Stimulated activated CD8-positive, alpha-beta memory T cell treated with anti-CD3 and anti-CD28 coated beads, Interleukin-7, amount 100 ng/mL, for 4 hours (primary cell): ENCODE results near the gene INSL3.
"Not testable (repeated sequence)": the region's sequence is repeated elsewhere in the genome, so short reads cannot be mapped to it uniquely, and the experiment has no call there.

Experiments used
- DNase-seq, 2 donors: peaks; one replicate each; pipeline ENCODE4 v3.0.0-alpha.2; 2020; ENCODE audit warnings: low read depth in 2 of 2

INSL3 gene

GRCh38 chr19:17812099-17812498, 9.2 kb downstream of the INSL3 start:
- no peak for DNase-seq

- no peak for DNase-seq
Measured at GRCh38 chr19:17811681-17812080, 9.6 kb downstream of the INSL3 start.

GRCh38 chr19:17811103-17811502, 10.2 kb downstream of the INSL3 start:
- no peak for DNase-seq

DNA sequence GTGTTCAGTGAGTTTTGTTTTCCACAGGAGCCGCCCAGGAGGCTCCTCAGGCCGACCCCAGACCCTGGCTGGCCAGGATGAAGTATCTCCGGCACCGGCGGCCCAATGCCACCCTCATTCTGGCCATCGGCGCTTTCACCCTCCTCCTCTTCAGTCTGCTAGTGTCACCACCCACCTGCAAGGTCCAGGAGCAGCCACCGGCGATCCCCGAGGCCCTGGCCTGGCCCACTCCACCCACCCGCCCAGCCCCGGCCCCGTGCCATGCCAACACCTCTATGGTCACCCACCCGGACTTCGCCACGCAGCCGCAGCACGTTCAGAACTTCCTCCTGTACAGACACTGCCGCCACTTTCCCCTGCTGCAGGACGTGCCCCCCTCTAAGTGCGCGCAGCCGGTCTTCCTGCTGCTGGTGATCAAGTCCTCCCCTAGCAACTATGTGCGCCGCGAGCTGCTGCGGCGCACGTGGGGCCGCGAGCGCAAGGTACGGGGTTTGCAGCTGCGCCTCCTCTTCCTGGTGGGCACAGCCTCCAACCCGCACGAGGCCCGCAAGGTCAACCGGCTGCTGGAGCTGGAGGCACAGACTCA, 13.5 kb downstream of the INSL3 start:
- DNase-seq, result no peak

GRCh38 chr19:17806945-17807344, 14.4 kb downstream of the INSL3 start:
- DNase-seq, result no peak

DNA sequence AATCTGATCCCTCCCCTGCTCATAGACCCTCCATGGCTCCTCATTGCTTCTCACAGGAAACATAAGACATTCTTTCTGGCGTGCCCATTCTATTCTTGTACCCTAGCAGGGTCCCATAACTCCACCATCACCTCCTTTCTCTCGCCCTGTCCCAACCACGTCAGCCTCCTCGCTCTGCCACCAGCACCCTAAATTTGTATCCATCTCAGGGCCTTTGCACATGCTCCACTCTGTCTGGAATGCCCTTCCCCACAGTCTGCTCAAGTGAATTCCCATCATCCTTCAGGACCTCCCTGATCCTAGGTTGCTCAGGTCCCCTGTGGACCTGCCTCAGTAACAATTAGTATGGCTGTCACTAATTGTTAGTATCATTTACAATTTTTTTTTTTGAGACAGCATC, 15.9 kb downstream of the INSL3 start:
- DNase-seq, result no peak

DNA sequence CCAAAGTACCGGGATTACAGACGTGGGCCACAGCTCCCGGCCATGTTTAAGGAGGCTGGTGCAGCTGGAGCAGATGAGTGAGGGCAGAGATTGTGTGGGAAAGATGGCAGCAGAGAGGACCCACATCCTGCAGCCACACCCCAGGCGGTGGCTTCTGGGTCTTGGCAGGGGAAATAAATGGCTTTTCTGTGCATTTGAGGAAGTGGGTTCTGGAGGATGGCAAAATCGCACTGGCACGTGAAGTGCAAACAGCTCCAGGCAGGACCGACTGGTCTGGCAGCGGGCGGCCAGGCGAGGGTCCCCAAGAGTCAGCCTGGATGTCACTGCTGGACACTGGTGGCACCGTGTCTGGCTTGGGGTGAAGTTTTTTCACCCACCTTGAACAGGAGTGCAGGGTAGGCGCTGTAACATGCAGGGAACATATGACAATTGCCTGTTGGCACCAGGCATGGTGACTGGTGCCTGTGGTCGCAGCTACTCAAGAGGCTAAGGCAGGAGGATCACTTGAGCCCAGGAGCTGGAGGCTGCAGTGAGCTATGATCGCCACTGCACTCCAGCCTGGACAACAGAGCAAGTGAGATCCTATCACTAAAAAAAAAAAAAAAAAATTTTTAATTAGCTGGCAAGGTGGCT, 17.9 kb downstream of the INSL3 start:
- DNase-seq, result no peak

DNA sequence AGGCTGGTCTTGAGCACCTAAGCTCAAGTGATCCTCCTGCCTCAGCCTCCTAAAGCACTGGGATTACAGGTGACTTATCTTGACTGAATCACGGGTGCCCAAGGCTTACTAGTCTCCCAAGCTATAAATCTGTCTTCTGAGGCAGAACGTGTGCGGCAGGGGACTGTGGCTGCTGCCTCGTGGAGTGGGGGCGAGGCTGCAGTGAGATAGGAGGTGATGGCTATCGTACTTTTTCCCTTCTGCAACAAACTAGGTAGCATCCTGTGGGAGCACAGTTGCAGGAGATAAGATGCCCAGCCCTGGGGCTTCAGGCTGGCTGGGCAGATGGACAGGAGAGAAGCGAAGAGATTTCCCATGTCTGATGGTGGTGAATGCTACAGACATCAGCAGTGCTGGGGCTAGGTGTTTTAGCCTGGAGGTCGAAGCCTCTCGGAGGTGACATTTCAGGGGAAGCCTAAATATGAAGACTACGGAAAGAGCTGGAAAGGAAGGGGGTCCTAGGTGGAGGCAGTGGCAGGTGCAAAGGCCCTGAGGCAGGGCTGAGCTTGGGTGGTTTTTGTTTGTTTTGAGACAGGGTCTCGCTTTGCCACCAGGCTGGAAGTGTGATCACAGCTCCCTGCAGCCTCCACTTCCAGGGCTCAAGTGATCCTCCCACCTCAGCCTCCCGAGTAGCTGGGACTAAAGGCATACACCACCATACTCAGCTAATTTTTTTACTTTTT, 19.0 kb downstream of the INSL3 start:
- no peak for DNase-seq

GRCh38 chr19:17798599-17798998, 22.7 kb downstream of the INSL3 start:
- not testable (repeated sequence) for DNase-seq

DNA sequence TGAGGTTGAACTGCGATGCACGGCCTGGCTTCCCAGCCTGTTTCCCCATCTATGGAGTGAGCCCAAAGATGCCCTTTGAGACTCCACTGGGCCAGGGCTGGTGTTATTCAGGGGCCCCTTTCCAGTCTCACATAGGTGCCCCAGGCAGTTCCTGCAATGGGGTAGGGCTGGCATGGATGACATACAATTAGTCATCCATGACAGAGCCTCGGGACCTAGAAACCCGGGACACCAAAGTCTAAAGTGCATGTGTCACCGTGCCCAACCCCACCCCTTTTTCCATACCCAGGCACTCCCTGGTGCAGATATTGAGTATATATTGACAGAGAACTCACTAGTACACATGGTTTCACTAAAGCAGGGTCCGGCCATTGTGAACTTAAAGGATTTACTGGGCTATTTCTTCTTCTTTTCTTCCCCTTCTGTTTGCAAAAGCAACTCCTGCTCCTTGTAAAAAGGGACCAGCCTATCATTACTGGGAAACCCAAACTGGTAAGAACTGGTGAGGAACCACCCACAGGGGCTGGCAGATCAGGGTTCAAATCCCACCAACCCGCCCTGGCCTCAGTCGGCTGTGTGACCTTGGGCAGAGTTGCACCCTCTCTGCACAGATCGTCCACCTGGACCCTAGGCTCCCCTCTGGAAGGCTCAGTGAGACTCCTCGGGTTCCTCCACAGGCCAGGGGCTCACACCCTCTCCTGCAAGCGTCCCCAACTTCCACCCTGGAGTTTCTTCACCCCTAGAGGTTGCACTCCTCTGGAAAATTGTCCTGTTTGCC, 23.7 kb downstream of the INSL3 start:
- DNase-seq, result peak in 1 of 2 donors; percentile 21

DNA sequence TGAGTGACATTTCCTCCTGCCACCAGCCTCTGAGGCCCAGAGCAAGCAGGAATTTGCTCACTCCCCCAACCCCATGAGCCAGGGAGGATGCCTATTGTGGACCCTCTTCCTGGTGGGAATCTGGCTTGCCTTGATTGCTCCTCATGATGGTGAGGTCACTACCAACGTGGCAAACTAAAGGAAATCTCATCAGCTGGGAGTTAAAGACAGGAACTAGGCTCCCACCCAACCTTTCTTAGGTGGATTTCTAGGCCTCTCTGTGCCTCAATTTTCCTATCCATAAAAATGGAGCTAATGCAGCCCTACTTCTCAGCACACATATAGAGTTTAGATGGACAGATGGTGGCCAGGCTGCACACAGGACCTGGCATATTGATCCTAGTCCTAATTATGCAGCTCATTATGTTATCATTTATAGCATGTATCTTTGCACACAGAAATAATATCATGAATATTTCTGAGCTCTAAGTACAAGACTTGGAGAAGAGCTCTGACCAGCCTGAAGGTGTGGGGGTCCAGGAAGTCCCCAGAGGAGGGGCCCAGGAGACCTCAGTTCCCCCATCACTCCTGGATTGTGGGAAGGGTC, 24.4 kb downstream of the INSL3 start:
- DNase-seq, result no peak

- no peak for DNase-seq
Measured at GRCh38 chr19:17796013-17796837, 25.1 kb downstream of the INSL3 start.

- DNase-seq, result no peak
Measured at GRCh38 chr19:17795495-17795856, 25.8 kb downstream of the INSL3 start.

- DNase-seq, result no peak
Measured at GRCh38 chr19:17794731-17795494, 26.4 kb downstream of the INSL3 start, which contains the start of gene B3GNT3. Gene B3GNT3, plus strand, starts transcription at chr19:17795138. Its CDS starts 12,670 bp downstream, at chr19:17807808.

- DNase-seq, result no peak
Measured at GRCh38 chr19:17794412-17794730, 26.9 kb downstream of the INSL3 start.

DNA sequence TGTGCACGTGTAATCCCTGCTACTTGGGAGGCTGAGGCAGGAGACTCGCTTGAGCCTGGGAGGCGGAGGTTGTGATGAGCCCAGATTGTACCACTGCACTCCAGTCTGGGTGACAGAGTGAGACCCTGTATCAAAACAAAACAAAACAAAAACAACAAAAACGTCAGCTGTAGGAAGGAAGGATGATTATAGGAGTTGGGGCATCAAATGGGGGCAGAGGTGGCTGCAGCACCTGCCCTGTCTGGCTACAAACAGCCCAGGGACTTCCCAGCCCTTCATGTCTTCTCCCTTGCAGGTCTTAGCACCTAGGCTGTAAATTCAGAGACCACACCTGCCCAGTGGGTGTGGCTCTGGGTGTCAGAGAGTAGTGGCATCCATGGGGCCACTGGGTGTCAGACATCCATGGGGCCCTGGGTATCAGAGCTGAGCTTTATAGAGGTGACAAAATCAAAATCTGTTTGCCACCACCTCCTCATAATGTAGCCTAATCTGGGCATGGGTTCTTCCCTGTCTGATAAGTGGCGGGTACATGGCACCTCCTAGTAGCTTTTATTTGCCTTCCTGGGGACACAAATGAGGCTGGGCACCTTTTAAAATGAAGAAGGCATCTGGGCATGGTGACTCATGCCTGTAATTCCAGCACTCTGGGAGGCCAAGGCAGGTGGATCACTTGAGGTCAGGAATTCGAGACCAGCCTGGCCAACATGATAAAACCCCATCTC, 31.1 kb downstream of the INSL3 start:
- DNase-seq, result no peak

DNA sequence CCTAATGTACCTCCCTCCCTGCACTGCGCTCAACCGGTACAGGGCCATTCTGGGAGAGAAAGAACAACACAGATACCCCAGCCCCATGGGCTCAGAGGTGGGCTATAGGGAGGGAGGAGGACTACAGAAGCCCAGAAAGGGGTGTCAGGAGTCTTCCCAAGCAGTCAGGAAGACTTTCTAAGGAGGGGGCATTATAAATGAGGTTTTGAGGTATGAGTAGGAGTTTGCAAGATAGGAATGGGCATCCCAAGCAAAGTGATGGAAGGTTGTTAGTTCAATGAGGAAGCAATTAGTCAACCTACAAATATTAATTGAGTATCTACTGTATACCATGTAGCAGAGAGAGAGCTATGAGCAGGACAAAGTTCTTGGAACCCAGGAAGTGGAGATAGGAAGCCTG, 32.7 kb downstream of the INSL3 start:
- DNase-seq, result no peak

DNA sequence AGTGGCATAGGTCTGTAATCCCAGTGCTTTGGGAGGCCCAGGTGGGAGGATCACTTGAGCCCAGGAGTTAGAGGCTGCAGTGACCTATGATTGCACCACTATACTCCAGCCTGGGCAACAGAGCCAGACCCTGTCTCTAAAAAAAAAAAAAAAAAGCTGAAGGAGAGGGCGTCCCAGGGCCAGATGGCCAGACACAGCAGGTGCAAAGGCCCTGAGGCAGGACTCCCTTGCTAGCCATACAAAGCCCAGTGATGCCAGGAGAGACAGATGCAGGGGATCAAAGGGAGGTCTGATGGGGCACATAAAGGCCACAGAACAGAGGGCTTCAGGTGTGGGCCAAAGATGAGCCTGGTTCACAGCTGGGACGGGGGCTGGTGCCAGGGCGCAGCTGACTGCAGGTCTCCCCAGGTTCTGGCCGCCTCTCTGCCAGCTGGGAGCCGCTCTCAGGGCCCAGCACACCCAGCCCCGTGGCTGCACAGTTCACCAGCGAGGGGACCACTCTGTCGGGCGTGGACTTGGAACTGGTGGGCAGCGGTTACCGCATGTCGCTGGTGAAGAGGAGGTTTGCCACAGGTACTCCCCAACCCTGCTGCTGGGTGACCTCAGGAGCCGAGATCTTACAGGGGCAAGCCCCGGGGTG, 33.9 kb downstream of the INSL3 start:
- no peak for DNase-seq
